Right lobe of liver (tissue), 6 donors: ENCODE measurements around the gene CEACAM3. TPM values are rescaled to one million over a fixed set of nuclear protein-coding genes. Genes with fewer than 3 reads are reported as not detected.

ENCODE experiments used
- ATAC-seq, 4 donors: fragments of 200-7000 bp; cut with Tn5 transposase; one replicate each; pipeline ENCODE4 v1.9.1; 2020; ENCODE audit warnings: mild to moderate bottlenecking in 4 of 4, moderate library complexity in 4 of 4
- DNase-seq, 3 donors: peaks; one replicate each; pipeline ENCODE4 v3.0.0-alpha.2; 2020
- H3K27ac ChIP-seq, 3 donors: fragments of 200-600 bp; one replicate each; pipeline ENCODE4 v1.8.0; 2022
- H3K27me3 ChIP-seq, 2 donors: fragments of 200-600 bp; one replicate each; pipeline ENCODE4 v1.8.0; 2022
- H3K36me3 ChIP-seq, 4 donors: fragments of 200-600 bp; sonication (generic) in 1 of 4; one replicate each; pipeline versions ENCODE4 v1.5.1 to v1.8.0; 2017 to 2022; ENCODE audit warnings: control low read depth in 1 of 4
- H3K4me1 ChIP-seq, 4 donors: fragments of 200-600 bp; sonication (generic) in 1 of 4; one replicate each; pipeline versions ENCODE4 v1.5.1 to v1.8.0; 2017 to 2022; ENCODE audit warnings: control low read depth in 1 of 4
- H3K4me3 ChIP-seq, 3 donors: fragments of 200-600 bp; one replicate each; pipeline ENCODE4 v1.8.0; 2022
- H3K9me3 ChIP-seq, 4 donors: fragments of 200-600 bp; sonication (generic) in 1 of 4; one replicate each; pipeline versions ENCODE4 v1.5.1 to v1.8.0; 2017 to 2022; ENCODE audit warnings: control low read depth in 1 of 4
- CTCF ChIP-seq, 4 donors: fragments of 200-600 bp in 3 of 4; fragments of 450-650 bp in 1 of 4; IDR thresholded peaks; one replicate each; pipeline versions ENCODE4 v1.5.1 to v1.8.0; 2016 to 2022; ENCODE audit warnings: antibody characterized with exemption in 4 of 4, mild to moderate bottlenecking in 2 of 4
- POLR2A ChIP-seq: fragments of 450-650 bp; IDR thresholded peaks from one replicate; pipeline ENCODE4 v1.6.1; 2017; ENCODE audit warnings: antibody characterized with exemption, mild to moderate bottlenecking
- WGBS: methylation state at CpG from one replicate; pipeline ENCODE4 v1.1.6; 2018; ENCODE audit warnings: low coverage, low lambda C conversion rate; ENCODE audit not compliant: insufficient coverage; ENCODE audit errors: missing lambda C conversion rate; 5-methylcytosine and 5-hydroxymethylcytosine counted together
- intact Hi-C, 2 donors: fragments of 100-400 bp; cut with DNase I; formaldehyde crosslinking; loops; one replicate each; pipeline versions ENCODE4 v1.11.2 to v1.14.1; 2022
- total RNA-seq, 6 experiments: library from RNA; depleted of rRNA in 2 of 6; stranded (reverse); fragments of >200 nt in 2 of 6; fragmentation: NEBNext Ultra II Directional in 3 of 6; extraction: Animal tissue kit (Norgen Biotek cat#: 25700) in 3 of 6; gene quantifications; one replicate each; pipeline versions ENCODE4 v1.1.0 to v1.2.4, GENCODE V29; 2016 to 2023
- donor health status: DM: no; HTN: yes; CAD: no.
- donor health status: DM: no; HTN: no; CAD: no.
- donor health status: DM: no; HTN: no; CAD: no.
- donor health status: DM: no; HTN: yes; CAD: no.
- donor health status: DM: no; HTN: yes; CAD: no.

Gene CEACAM3
- total RNA-seq, 6 experiments from 2014 or later = 0.42 to 0.73 (median 0.51) TPM

- Histone ChIP-seq H3K27me3 (no peaks in the 10 kb centered on the region), H3K4me3 (no peak overlapping the region), H3K9me3 (no peaks in the 10 kb centered on the region), H3K36me3 (no peaks in the 10 kb centered on the region), H3K27ac (no peak overlapping the region), H3K4me1 (no peaks in the 10 kb centered on the region)
- WGBS = 29% methylated on average over 2 of the region's 3 CpGs
- TF ChIP-seq POLR2A = no peak
- TF ChIP-seq CTCF (IDR thresholded peaks at IDR 0.05) = no peak
- intact Hi-C loops = no loop called here
- DNase-seq = no peak
- ATAC-seq = no peak
Measured at GRCh38 chr19:41804336-41804735, 7.9 kb downstream of the CEACAM3 start.

- ATAC-seq (no peak), DNase-seq (peak in 1 of 3 donors; percentile 41)
- Histone ChIP-seq H3K4me3 (no peak overlapping the region), H3K27me3 (no peaks in the 10 kb centered on the region), H3K4me1 (no peaks in the 10 kb centered on the region), H3K36me3 (no peaks in the 10 kb centered on the region), H3K27ac (no peak overlapping the region), H3K9me3 (no peaks in the 10 kb centered on the region)
- WGBS = 83% methylated on average over 1 of the region's 3 CpGs
- no peak for TF ChIP-seq POLR2A
- no peak for TF ChIP-seq CTCF (IDR thresholded peaks at IDR 0.05)
- intact Hi-C loops = no loop called here
Measured at GRCh38 chr19:41807176-41807575, 10.8 kb downstream of the CEACAM3 start.

- no peaks in the 10 kb centered on the region for H3K9me3 ChIP-seq
- peak; percentile 47 to 67 (median 56) for ATAC-seq
- no peak for TF ChIP-seq CTCF (IDR thresholded peaks at IDR 0.05)
- no peak for TF ChIP-seq POLR2A
- peak overlapping the region in 1 of 3 donors; percentile 24 for H3K27ac ChIP-seq
- intact Hi-C loops = no loop called here
- 58% methylated on average over 13 of the region's 16 CpGs for WGBS
- peak; percentile 39 to 75 (median 58) for DNase-seq
- H3K4me1 ChIP-seq = no peaks in the 10 kb centered on the region
- no peaks in the 10 kb centered on the region for H3K27me3 ChIP-seq
- no peaks in the 10 kb centered on the region for H3K36me3 ChIP-seq
- H3K4me3 ChIP-seq = no peak overlapping the region
Measured at GRCh38 chr19:41808663-41809566, 12.5 kb downstream of the CEACAM3 start.

GRCh38 chr19:41810301-41810700, 13.9 kb downstream of the CEACAM3 start:
- DNase-seq = peak in 1 of 3 donors; percentile 52
- WGBS = 30% methylated on average over 2 of the region's 4 CpGs
- no peaks in the 10 kb centered on the region for H3K9me3 ChIP-seq
- H3K4me3 ChIP-seq = no peak overlapping the region
- no peaks in the 10 kb centered on the region for H3K27me3 ChIP-seq
- intact Hi-C loops = no loop called here
- peak overlapping the region in 2 of 3 donors; percentile 10 to 43 for H3K27ac ChIP-seq
- H3K4me1 ChIP-seq = no peaks in the 10 kb centered on the region
- H3K36me3 ChIP-seq = no peaks in the 10 kb centered on the region
- TF ChIP-seq POLR2A (no peak), CTCF (IDR thresholded peaks at IDR 0.05) (no peak)
- ATAC-seq = no peak
